GM12878 (cell line): ENCODE measurements around the gene AKAP11. TPM values are rescaled to one million over a fixed set of nuclear protein-coding genes. Genes with fewer than 3 reads are reported as not detected.
A peak's percentile ranks its signal among the peaks of the same experiment; 100 is the strongest.

Source experiments
- ATAC-seq: fragments of 200-7000 bp; cut with Tn5 transposase; 3 replicates; pipeline ENCODE4 v1.9.1; 2020; ENCODE audit warnings: mild to moderate bottlenecking, moderate library complexity
- BruUV-seq: library from RNA; stranded (reverse); fragments of 400-500 nt; replicated peaks from 2 replicates; lab custom pipeline; 2021; lab: Mats Ljungman, UMichigan
- CTCF ChIA-PET: fragments of 300-600 bp; sonication (Branson Sonifier 250); formaldehyde crosslinking; extraction: SDS; loops from one replicate; lab custom pipeline; 2021; ENCODE audit warnings: inconsistent platforms; lab: Yijun Ruan, JAX
- POLR2A ChIA-PET: fragments of 350-600 bp; formaldehyde crosslinking; extraction: SDS; loops from one replicate; lab custom pipeline; 2021; ENCODE audit warnings: inconsistent platforms; lab: Charles Lee
- RAD21 ChIA-PET: fragments of 300-600 bp; sonication (Branson Sonifier 250); formaldehyde crosslinking; loops from one replicate; lab custom pipeline; 2023; ENCODE audit warnings: antibody characterized with exemption; ENCODE audit not compliant: unreplicated experiment; lab: Charles Lee
- SMC1A ChIA-PET: fragments of 300-600 bp; sonication (Branson Sonifier 250); formaldehyde crosslinking; loops from one replicate; lab custom pipeline; 2023; ENCODE audit not compliant: unreplicated experiment, uncharacterized antibody; lab: Charles Lee
- DNase-seq: peaks from one replicate; pipeline ENCODE4 v3.0.0-alpha.2; 2011; ENCODE audit warnings: low read depth, low spot score
- FAIRE-seq: peaks from 3 replicates; lab custom pipeline; 2011; peaks lifted over from hg19 to GRCh38; lab: Jason Lieb, UNC
- H2AFZ ChIP-seq: 2 replicates; pipeline ENCODE4 v1.6.0; 2011; ENCODE audit warnings: low read depth, low read length, control low read depth; ENCODE audit not compliant: control insufficient read depth
- H3K27ac ChIP-seq: 2 replicates; pipeline ENCODE4 v1.5.1; 2011; ENCODE audit warnings: control low read depth; ENCODE audit not compliant: control insufficient read depth, insufficient read depth
- H3K27me3 ChIP-seq, 2 experiments: replicated peaks in 1 of 2; 2 replicates each; pipeline versions ENCODE4 v1.6.0 to v1.6.1; 2011; ENCODE audit warnings: low read length in 1 of 2; ENCODE audit not compliant: control insufficient read depth in 2 of 2, insufficient read depth in 2 of 2
- H3K36me3 ChIP-seq, 2 experiments: 2 replicates each; pipeline ENCODE4 v1.5.1; 2011; ENCODE audit warnings: low read length in 1 of 2; ENCODE audit not compliant: control insufficient read depth in 2 of 2, insufficient read depth in 2 of 2
- H3K4me1 ChIP-seq: 2 replicates; pipeline ENCODE4 v1.6.1; 2011; ENCODE audit warnings: mild to moderate bottlenecking, low read length, moderate library complexity, mixed read lengths; ENCODE audit not compliant: control insufficient read depth, insufficient read depth
- H3K4me2 ChIP-seq: 2 replicates; pipeline ENCODE4 v1.6.0; 2011; ENCODE audit warnings: control low read depth; ENCODE audit not compliant: control insufficient read depth, insufficient read depth
- H3K4me3 ChIP-seq: fragments of 200-600 bp; sonication (generic); 2 replicates; pipeline ENCODE4 v1.5.1; 2016
- H3K79me2 ChIP-seq: 2 replicates; pipeline ENCODE4 v1.6.0; 2011; ENCODE audit warnings: low read length; ENCODE audit not compliant: control insufficient read depth, insufficient read depth
- H3K9ac ChIP-seq: 2 replicates; pipeline ENCODE4 v1.8.0; 2011; ENCODE audit warnings: low read length, control low read depth, mixed read lengths; ENCODE audit not compliant: control insufficient read depth, insufficient read depth
- H3K9me3 ChIP-seq: replicated peaks from 3 replicates; pipeline ENCODE4 v1.5.1; 2011; ENCODE audit warnings: mild to moderate bottlenecking, low read length; ENCODE audit not compliant: control insufficient read depth, insufficient read depth
- H4K20me1 ChIP-seq: 2 replicates; pipeline ENCODE4 v1.6.0; 2011; ENCODE audit not compliant: control insufficient read depth, insufficient read depth
- BACH1 ChIP-seq: fragments of 450-650 bp; IDR thresholded peaks from 2 replicates; pipeline ENCODE4 v1.6.1; 2017; ENCODE audit warnings: mild to moderate bottlenecking, borderline replicate concordance
- CHD4 ChIP-seq: fragments of 200-600 bp; sonication (generic); IDR thresholded peaks from 2 replicates; pipeline ENCODE4 v1.6.1; 2016; ENCODE audit warnings: mild to moderate bottlenecking
- SPI1 ChIP-seq: IDR thresholded peaks from 2 replicates; pipeline ENCODE4 v1.6.1; 2011; ENCODE audit warnings: low read depth, mild to moderate bottlenecking, low read length, moderate library complexity, borderline replicate concordance; ENCODE audit not compliant: insufficient read depth
- WGBS: methylation state at CpG from one replicate; pipeline ENCODE4 v1.1.6; 2016; ENCODE audit warnings: low lambda C conversion rate; ENCODE audit not compliant: insufficient replicate concordance, insufficient coverage; ENCODE audit errors: missing lambda C conversion rate; 5-methylcytosine and 5-hydroxymethylcytosine counted together
- in situ Hi-C: fragments of 300-500 bp; cut with MboI; formaldehyde crosslinking; loops from 9 replicates; pipeline ENCODE4 v1.14.3; 2018; ENCODE audit warnings: mixed read lengths
- intact Hi-C: fragments of 100-400 bp; cut with micrococcal nuclease; formaldehyde crosslinking; loops from one replicate; pipeline ENCODE4 v1.14.2; 2022; ENCODE audit not compliant: unreplicated experiment
- polyA plus RNA-seq, 11 experiments: library from polyadenylated mRNA; depleted of rRNA in 4 of 11; unstranded in 6 of 11; stranded (reverse) in 5 of 11; fragments of >200 nt; fragmentation: Nextera tagmentation in 4 of 11; fragmentation: Illumina TruSeq in 1 of 11; extraction: Ambion mirVana in 4 of 11; extraction: Trizol in 1 of 11; gene quantifications; 1 replicate in 1 of 11; 2 replicates in 10 of 11; pipeline versions ENCODE4 v1.2.1 to v1.2.3, GENCODE V29; 2011 to 2016; ENCODE audit warnings: inconsistent platforms in 2 of 11, missing spikeins in 2 of 11, low read depth in 1 of 11
- total RNA-seq, 4 experiments: library from RNA; depleted of rRNA in 3 of 4; stranded (reverse); fragments of >200 nt in 3 of 4; fragmentation: Illumina TruSeq in 1 of 4; extraction: Trizol in 1 of 4; gene quantifications; 2 replicates each; pipeline versions ENCODE4 v1.2.1 to v1.2.3, GENCODE V29; 2013 to 2021
- TF ChIP-seq, protein P1 (sequence below): IDR thresholded peaks from 2 replicates; pipeline ENCODE4 v1.6.1; 2012; ENCODE audit warnings: improper control_type of control experiment, low read depth, low read length; ENCODE audit not compliant: insufficient replicate concordance
- TF ChIP-seq, protein P2 (sequence below): IDR thresholded peaks from 2 replicates; pipeline ENCODE4 v1.6.1; 2012; ENCODE audit warnings: low read length, inconsistent platforms

Gene AKAP11
- total and polyA plus RNA-seq, 10 of the 15 experiments (the other 5 are each of a cell fraction or from before 2014, with no cell fraction given): 4.8 to 36.8 (median 17.9) TPM

DNA sequence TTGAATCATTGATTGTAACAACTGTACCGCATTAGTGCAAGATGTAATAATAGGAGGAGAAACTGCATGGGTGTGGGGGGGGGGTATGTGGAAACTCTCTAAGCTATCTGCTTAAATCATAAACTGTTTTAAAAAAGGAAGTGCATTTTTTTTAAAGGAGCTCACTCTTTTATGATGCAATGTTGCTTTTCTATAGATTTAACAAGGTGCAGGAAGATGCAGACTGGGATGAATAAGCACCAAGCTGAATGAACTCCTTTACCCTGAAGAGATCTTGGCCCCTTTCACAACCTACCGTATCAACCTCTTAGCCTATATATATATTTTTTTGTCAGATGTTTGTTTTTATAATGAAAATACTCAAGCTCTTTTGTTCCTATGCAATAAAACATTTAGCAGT, 95.9 kb downstream of the AKAP11 start:
- in situ Hi-C loops (no loop called here), intact Hi-C loops (no loop called here)
- no TSS peak for BruUV-seq
- DNase-seq (no peak), FAIRE-seq (no peak), ATAC-seq (no peak)
- no peaks in the 10 kb centered on the region for H4K20me1 ChIP-seq
- no peaks in the 10 kb centered on the region; the same call in 2 of the 3 replicates for H3K9me3 ChIP-seq
- no peak overlapping the region for H3K27ac ChIP-seq
- SMC1A ChIA-PET: interaction anchor here (0.6 to 1.2 kb wide), 7 partner anchors 8 to 37 kb away, joined by 3 to 5 read pairs (median 3); no protein-coding TSS in a partner anchor
- no peaks in the 10 kb centered on the region for H3K79me2 ChIP-seq
- CTCF ChIA-PET: interaction anchor here (1.0 to 1.3 kb wide), 3 partner anchors 14 to 111 kb away, joined by 3 to 5 read pairs (median 3); no protein-coding TSS in a partner anchor
- peak; percentile 48; the same call in 1 of the 2 replicates for TF ChIP-seq SPI1
- TF ChIP-seq BACH1: no peak
- H3K36me3 ChIP-seq: no peaks in the 10 kb centered on the region
- H2AFZ ChIP-seq: no peak overlapping the region
- H3K9ac ChIP-seq: no peak overlapping the region
- no peaks in the 10 kb centered on the region for H3K27me3 ChIP-seq
- peaks cover 17% of the 10 kb centered on the region for H3K4me1 ChIP-seq
- H3K4me3 ChIP-seq: no peak overlapping the region
- RAD21 ChIA-PET: interaction anchor here (0.6 to 1.2 kb wide), 5 partner anchors 10 to 510 kb away, joined by 3 to 4 read pairs (median 4); no protein-coding TSS in a partner anchor
- no peak overlapping the region for H3K4me2 ChIP-seq
- POLR2A ChIA-PET: no interaction called here
- WGBS: 95% methylated on average over 2 of the region's 2 CpGs

DNA sequence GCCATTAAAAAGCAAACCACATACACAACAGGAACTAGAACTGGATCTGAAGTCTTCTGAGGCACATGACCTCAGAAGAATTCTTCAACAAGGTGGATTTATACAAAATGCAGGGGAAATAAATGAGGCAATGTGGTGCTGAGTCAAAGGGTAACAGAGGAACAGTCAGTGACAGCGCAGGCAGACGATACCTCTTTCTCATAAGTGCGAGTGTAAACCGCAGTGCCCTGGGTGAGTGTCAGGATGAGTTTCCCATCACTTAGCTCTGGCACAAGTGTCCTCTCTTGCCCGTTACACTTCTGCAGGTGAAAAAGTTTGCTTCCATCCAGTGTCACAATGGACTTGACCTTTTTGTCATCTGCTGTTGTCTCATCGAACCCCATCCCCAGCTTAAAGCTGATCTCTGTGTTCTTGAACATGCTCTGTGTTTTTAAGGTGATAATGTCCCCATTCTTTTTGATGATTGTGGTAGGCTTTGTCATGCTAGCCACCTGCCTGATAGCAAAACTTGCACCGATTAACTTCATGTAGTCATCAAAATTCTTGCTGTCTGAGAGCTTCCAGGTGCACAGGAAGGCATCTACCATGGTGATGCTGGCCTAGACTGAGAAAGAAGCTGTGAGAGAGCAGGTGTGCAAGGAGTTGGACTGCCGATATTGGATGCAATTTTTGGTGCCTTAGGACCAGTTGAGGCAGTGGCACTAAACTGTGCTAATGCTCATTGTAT, 97.3 kb downstream of the AKAP11 start:
- ChIA-PET SMC1A (interaction anchor here (0.6 to 1.5 kb wide), 6 partner anchors 9 to 108 kb away, joined by 3 to 12 read pairs (median 3); no protein-coding TSS in a partner anchor), CTCF (interaction anchor here (0.9 to 1.9 kb wide), 4 partner anchors 14 to 108 kb away, joined by 4 to 6 read pairs (median 5); no protein-coding TSS in a partner anchor), POLR2A (interaction anchor here (1.0 to 1.2 kb wide), 3 partner anchors 11 to 16 kb away, joined by 3 read pairs; no protein-coding TSS in a partner anchor), RAD21 (interaction anchor here (0.8 to 0.9 kb wide), 2 partner anchors 35 to 108 kb away, joined by 3 read pairs; no protein-coding TSS in a partner anchor)
- Histone ChIP-seq H3K27me3 (no peaks in the 10 kb centered on the region), H4K20me1 (no peaks in the 10 kb centered on the region), H3K4me2 (peak overlapping the region; percentile 59), H3K9ac (0 out of 2 replicates have a peak overlapping the region, but pooled peaks have one; percentile 2), H3K4me3 (no peak overlapping the region), H3K27ac (peak overlapping the region; percentile 64), H3K9me3 (no peaks in the 10 kb centered on the region; the same call in 1 of the 3 replicates), H3K4me1 (peaks cover 17% of the 10 kb centered on the region), H3K79me2 (no peaks in the 10 kb centered on the region), H3K36me3 (no peaks in the 10 kb centered on the region), H2AFZ (peak overlapping the region; percentile 68)
- intact Hi-C loops: no loop called here
- peak; percentile 27 for FAIRE-seq
- in situ Hi-C loops: no loop called here
- ATAC-seq: no peak
- 10% methylated on average over 8 of the region's 8 CpGs for WGBS
- no peak for DNase-seq
- BruUV-seq: no TSS peak
- TF ChIP-seq CHD4: 0 out of 2 replicates have a peak, but pooled peaks have one; percentile 56
- TF ChIP-seq, protein P1, sequence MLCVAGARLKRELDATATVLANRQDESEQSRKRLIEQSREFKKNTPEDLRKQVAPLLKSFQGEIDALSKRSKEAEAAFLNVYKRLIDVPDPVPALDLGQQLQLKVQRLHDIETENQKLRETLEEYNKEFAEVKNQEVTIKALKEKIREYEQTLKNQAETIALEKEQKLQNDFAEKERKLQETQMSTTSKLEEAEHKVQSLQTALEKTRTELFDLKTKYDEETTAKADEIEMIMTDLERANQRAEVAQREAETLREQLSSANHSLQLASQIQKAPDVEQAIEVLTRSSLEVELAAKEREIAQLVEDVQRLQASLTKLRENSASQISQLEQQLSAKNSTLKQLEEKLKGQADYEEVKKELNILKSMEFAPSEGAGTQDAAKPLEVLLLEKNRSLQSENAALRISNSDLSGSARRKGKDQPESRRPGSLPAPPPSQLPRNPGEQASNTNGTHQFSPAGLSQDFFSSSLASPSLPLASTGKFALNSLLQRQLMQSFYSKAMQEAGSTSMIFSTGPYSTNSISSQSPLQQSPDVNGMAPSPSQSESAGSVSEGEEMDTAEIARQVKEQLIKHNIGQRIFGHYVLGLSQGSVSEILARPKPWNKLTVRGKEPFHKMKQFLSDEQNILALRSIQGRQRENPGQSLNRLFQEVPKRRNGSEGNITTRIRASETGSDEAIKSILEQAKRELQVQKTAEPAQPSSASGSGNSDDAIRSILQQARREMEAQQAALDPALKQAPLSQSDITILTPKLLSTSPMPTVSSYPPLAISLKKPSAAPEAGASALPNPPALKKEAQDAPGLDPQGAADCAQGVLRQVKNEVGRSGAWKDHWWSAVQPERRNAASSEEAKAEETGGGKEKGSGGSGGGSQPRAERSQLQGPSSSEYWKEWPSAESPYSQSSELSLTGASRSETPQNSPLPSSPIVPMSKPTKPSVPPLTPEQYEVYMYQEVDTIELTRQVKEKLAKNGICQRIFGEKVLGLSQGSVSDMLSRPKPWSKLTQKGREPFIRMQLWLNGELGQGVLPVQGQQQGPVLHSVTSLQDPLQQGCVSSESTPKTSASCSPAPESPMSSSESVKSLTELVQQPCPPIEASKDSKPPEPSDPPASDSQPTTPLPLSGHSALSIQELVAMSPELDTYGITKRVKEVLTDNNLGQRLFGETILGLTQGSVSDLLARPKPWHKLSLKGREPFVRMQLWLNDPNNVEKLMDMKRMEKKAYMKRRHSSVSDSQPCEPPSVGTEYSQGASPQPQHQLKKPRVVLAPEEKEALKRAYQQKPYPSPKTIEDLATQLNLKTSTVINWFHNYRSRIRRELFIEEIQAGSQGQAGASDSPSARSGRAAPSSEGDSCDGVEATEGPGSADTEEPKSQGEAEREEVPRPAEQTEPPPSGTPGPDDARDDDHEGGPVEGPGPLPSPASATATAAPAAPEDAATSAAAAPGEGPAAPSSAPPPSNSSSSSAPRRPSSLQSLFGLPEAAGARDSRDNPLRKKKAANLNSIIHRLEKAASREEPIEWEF: no peak
- TF ChIP-seq, protein P2, sequence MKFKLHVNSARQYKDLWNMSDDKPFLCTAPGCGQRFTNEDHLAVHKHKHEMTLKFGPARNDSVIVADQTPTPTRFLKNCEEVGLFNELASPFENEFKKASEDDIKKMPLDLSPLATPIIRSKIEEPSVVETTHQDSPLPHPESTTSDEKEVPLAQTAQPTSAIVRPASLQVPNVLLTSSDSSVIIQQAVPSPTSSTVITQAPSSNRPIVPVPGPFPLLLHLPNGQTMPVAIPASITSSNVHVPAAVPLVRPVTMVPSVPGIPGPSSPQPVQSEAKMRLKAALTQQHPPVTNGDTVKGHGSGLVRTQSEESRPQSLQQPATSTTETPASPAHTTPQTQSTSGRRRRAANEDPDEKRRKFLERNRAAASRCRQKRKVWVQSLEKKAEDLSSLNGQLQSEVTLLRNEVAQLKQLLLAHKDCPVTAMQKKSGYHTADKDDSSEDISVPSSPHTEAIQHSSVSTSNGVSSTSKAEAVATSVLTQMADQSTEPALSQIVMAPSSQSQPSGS: peak; percentile 87
